Sigmoid colon (tissue), 7 donors: ENCODE measurements around the gene UBE3B. TPM values are rescaled to one million over a fixed set of nuclear protein-coding genes. Genes with fewer than 3 reads are reported as not detected.
A peak's percentile ranks its signal among the peaks of the same experiment; 100 is the strongest.

Experiments
- DNase-seq: peaks from one replicate; pipeline ENCODE4 v3.0.0-alpha.2; 2019
- H3K27ac ChIP-seq, 4 donors: fragments of 200-600 bp; sonication (generic); one replicate each; pipeline ENCODE4 v1.5.1; 2016 to 2019; ENCODE audit warnings: mild to moderate bottlenecking in 1 of 4
- H3K27me3 ChIP-seq, 3 donors: fragments of 200-600 bp; sonication (generic); one replicate each; pipeline ENCODE4 v1.5.1; 2019; ENCODE audit warnings: mild to moderate bottlenecking in 1 of 3
- H3K36me3 ChIP-seq, 4 donors: fragments of 200-600 bp; sonication (generic); one replicate each; pipeline ENCODE4 v1.5.1; 2016 to 2019
- H3K4me1 ChIP-seq, 4 donors: fragments of 200-600 bp; sonication (generic); one replicate each; pipeline ENCODE4 v1.5.1; 2017 to 2019
- H3K4me3 ChIP-seq, 4 donors: fragments of 200-600 bp; sonication (generic); one replicate each; pipeline ENCODE4 v1.5.1; 2017 to 2019; ENCODE audit warnings: mild to moderate bottlenecking in 2 of 4, moderate library complexity in 1 of 4
- H3K9me3 ChIP-seq, 4 donors: fragments of 200-600 bp in 3 of 4; sonication (generic) in 3 of 4; one replicate each; pipeline versions ENCODE4 v1.5.1 to v1.6.1; 2013 to 2019
- EP300 ChIP-seq, 4 donors: sonication (generic); formaldehyde crosslinking; IDR thresholded peaks; one replicate each; pipeline ENCODE4 v1.6.1; 2017; ENCODE audit warnings: antibody characterized with exemption in 4 of 4
- POLR2A ChIP-seq, 2 donors: fragments of 450-650 bp; IDR thresholded peaks; one replicate each; pipeline ENCODE4 v1.6.1; 2016; ENCODE audit warnings: antibody characterized with exemption in 2 of 2, mild to moderate bottlenecking in 2 of 2, moderate library complexity in 2 of 2
- POLR2AphosphoS5 ChIP-seq, 4 donors: sonication (generic); formaldehyde crosslinking; IDR thresholded peaks; one replicate each; pipeline ENCODE4 v1.6.1; 2017; ENCODE audit warnings: antibody characterized with exemption in 4 of 4
- WGBS, 2 donors: extraction: QIAGEN DNeasy Blood & Tissue Kit; methylation state at CpG; one replicate each; pipeline ENCODE4 v1.1.7; 2013; 5-methylcytosine and 5-hydroxymethylcytosine counted together
- intact Hi-C: fragments of 100-400 bp; cut with DNase I; formaldehyde crosslinking; loops from one replicate; pipeline ENCODE4 v1.15.1; 2023
- polyA plus RNA-seq, 3 donors: library from polyadenylated mRNA; stranded (reverse); fragments of 200-250 nt; gene quantifications; one replicate each; pipeline ENCODE4 v1.2.3, GENCODE V29; 2013
- total RNA-seq, 4 donors: library from RNA; depleted of rRNA; stranded (reverse); fragments of >200 nt; gene quantifications; one replicate each; pipeline ENCODE4 v1.1.0, GENCODE V29; 2016
- TF ChIP-seq, protein P1 (sequence below), 4 experiments: fragments of 450-650 bp in 3 of 4; fragments of 200-600 bp in 1 of 4; IDR thresholded peaks; one replicate each; pipeline ENCODE4 v1.5.1; 2016 to 2019; ENCODE audit warnings: antibody characterized with exemption in 4 of 4, mild to moderate bottlenecking in 3 of 4, moderate library complexity in 2 of 4
- donor health status: healthy with polysubstance abuse.
- donor health status: Bipolar disorder and iron deficiency.
- donor health status: healthy.

UBE3B gene
- total and polyA plus RNA-seq, 7 donors = 15.3 to 67.7 (median 48.4) TPM

DNA sequence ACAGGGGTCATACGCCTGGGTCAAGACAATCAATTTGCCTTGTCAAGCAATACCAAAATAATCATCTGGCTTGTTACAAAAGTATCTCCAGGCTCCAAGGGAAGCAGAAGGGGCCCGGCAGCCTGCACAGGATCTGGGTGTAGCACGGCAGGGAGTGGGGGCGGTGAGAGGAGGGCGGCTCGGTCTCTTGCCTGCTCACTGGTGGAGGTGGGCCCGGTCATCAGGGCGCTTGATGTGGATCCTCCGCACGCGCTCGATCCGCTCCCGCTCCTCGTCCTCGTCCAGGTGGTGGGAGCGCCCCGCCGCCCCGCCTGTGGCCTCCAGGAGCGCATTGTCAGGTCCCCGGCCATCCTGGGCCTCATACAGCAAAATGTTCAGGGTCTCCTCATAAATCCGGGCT is 26.0 kb upstream of the UBE3B start:
- no peak overlapping the region for H3K4me3 ChIP-seq
- TF ChIP-seq EP300 (IDR thresholded peaks at IDR 0.05) = no peak
- no peak for TF ChIP-seq POLR2AphosphoS5 (IDR thresholded peaks at IDR 0.05)
- peaks cover 0 to 75% (median 64%) of the 10 kb centered on the region in 4 donors for H3K4me1 ChIP-seq
- no peaks in the 10 kb centered on the region for H3K27me3 ChIP-seq
- peak overlapping the region; percentile 25 to 98 (median 80) for H3K27ac ChIP-seq
- no peak for DNase-seq
- WGBS, 2 donors = 93 to 95% methylated on average over 23 of the region's 23 CpGs
- no peaks in the 10 kb centered on the region for H3K9me3 ChIP-seq
- H3K36me3 ChIP-seq = peaks cover 7 to 82% (median 43%) of the 10 kb centered on the region in 4 donors
- intact Hi-C loops = no loop called here

DNA sequence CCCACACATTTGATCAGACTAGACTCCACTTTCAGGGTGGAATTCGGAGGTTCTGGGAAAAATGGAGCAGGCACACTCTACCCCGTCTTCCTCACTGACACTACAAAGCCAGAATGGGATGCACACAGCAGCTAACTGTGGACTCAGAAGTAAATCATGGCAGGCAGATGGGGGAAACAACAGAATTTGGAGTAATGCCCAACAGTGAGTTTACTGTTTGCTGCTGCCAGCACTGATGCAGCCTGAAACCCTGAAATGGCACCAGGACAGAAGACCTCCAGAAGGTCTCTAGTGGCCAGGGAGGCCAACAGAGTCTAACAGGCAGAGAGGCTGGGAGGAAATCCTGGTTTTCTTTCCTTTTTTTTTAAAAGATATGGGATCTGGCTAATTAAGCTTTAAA is 24.9 kb upstream of the UBE3B start:
- peaks cover 7 to 82% (median 50%) of the 10 kb centered on the region in 4 donors for H3K36me3 ChIP-seq
- 93 to 95% methylated on average over 2 of the region's 2 CpGs for WGBS, 2 donors

DNA sequence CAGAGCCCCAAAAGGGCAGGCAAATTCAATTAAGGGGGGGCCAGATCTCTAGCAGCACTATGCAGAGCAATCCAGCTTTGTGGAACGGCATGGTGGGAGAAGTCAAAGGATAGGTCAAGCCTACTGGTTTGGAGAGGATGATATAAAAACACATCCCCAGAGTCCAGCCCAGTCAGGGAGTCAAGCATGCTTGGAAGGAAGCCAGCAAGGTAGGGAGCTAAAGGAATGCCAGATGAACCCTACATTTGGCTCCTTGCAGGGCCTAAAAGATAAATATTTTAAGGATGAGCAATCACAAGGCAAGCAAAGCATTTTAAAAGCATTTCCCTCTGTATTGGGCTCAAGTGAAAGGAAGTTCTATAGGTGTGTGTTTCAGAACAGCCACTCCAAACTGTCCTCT is 21.7 kb upstream of the UBE3B start:
- no peak overlapping the region for H3K4me3 ChIP-seq
- TF ChIP-seq POLR2AphosphoS5 (IDR thresholded peaks at IDR 0.05) = no peak
- no peak for TF ChIP-seq POLR2A (IDR thresholded peaks at IDR 0.05)
- no peak for TF ChIP-seq EP300 (IDR thresholded peaks at IDR 0.05)
- TF ChIP-seq, protein P1, sequence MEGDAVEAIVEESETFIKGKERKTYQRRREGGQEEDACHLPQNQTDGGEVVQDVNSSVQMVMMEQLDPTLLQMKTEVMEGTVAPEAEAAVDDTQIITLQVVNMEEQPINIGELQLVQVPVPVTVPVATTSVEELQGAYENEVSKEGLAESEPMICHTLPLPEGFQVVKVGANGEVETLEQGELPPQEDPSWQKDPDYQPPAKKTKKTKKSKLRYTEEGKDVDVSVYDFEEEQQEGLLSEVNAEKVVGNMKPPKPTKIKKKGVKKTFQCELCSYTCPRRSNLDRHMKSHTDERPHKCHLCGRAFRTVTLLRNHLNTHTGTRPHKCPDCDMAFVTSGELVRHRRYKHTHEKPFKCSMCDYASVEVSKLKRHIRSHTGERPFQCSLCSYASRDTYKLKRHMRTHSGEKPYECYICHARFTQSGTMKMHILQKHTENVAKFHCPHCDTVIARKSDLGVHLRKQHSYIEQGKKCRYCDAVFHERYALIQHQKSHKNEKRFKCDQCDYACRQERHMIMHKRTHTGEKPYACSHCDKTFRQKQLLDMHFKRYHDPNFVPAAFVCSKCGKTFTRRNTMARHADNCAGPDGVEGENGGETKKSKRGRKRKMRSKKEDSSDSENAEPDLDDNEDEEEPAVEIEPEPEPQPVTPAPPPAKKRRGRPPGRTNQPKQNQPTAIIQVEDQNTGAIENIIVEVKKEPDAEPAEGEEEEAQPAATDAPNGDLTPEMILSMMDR (IDR thresholded peaks at IDR 0.05) = no peak
- H3K27me3 ChIP-seq = no peaks in the 10 kb centered on the region
- peak overlapping the region; percentile 92 to 98 (median 96) for H3K27ac ChIP-seq
- H3K4me1 ChIP-seq = peaks cover 0 to 91% (median 81%) of the 10 kb centered on the region in 4 donors
- WGBS, 2 donors = 91 to 94% methylated on average over 1 of the region's 1 CpG
- DNase-seq = no peak
- intact Hi-C loops = no loop called here
- H3K9me3 ChIP-seq = no peaks in the 10 kb centered on the region
- peaks cover 6 to 75% (median 50%) of the 10 kb centered on the region in 4 donors for H3K36me3 ChIP-seq

More for the DNA sequence above, 24.9 kb upstream of the UBE3B start:
- H3K9me3 ChIP-seq = no peaks in the 10 kb centered on the region
- no peaks in the 10 kb centered on the region for H3K27me3 ChIP-seq
- intact Hi-C loops = no loop called here
- H3K4me3 ChIP-seq = no peak overlapping the region
- peak overlapping the region in 3 of 4 donors; percentile 65 to 98 (median 94) for H3K27ac ChIP-seq
- TF ChIP-seq POLR2AphosphoS5 (IDR thresholded peaks at IDR 0.05) = peak in 1 of 4 donors; percentile 35
- TF ChIP-seq, protein P1 (IDR thresholded peaks at IDR 0.05) = no peak
- DNase-seq = no peak
- H3K4me1 ChIP-seq = peaks cover 0 to 85% (median 73%) of the 10 kb centered on the region in 4 donors

DNA sequence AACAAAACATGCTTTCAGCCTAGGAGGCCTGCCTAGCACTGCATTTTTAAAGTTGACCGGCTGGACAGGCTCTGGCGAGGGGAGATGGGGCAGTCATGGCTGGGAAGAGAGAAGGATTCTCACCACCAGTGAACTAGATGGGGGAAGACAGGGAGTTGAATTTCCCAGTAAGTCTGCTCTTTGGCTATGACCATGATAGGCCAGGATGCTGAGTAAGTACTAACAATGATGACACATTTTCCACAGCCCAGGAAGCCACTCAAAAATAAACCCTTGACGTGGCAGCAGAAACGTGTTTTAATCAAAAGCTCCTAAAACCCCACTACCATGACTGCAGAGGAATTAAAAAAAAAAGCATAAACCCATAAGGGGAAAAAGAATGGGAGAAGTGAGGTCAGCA is 19.3 kb upstream of the UBE3B start:
- 80 to 82% methylated on average over 4 of the region's 4 CpGs for WGBS, 2 donors
- Histone ChIP-seq H3K36me3 (peaks cover 0 to 51% (median 42%) of the 10 kb centered on the region in 4 donors), H3K27ac (peak overlapping the region; percentile 92 to 98 (median 96)), H3K4me1 (peaks cover 0 to 92% (median 82%) of the 10 kb centered on the region in 4 donors), H3K27me3 (no peaks in the 10 kb centered on the region), H3K9me3 (no peaks in the 10 kb centered on the region), H3K4me3 (no peak overlapping the region)
- intact Hi-C loops = no loop called here
- peak in 1 of 4 donors; percentile 35 for TF ChIP-seq POLR2AphosphoS5 (IDR thresholded peaks at IDR 0.05)
- TF ChIP-seq, protein P1 (IDR thresholded peaks at IDR 0.05) = no peak
- no peak for DNase-seq

DNA sequence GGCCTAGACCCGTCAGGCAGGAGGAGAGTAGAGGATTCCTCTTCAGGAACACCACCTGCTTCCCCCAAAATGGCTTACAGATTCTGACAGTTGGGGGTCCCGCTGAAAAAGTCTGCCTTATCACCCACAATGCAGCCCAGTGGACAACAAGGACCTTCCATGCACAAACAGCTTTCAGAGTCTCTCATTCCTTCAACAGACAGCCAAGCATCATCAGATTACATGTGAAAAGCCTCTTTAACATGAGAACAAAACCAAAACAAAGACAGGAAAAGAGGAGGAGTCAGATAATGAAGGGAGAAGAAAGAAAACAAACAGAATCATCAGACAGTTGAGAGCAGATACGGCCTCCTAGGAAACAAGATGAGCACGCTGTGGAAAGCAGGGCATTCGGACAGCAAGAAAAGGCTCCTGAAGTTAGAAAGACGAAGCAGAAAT is 18.6 kb upstream of the UBE3B start:
- Histone ChIP-seq H3K27ac (peak overlapping the region; percentile 92 to 98 (median 96)), H3K4me1 (peaks cover 0 to 96% (median 87%) of the 10 kb centered on the region in 4 donors), H3K36me3 (peaks cover 0 to 44% (median 34%) of the 10 kb centered on the region in 4 donors), H3K9me3 (no peaks in the 10 kb centered on the region), H3K4me3 (no peak overlapping the region), H3K27me3 (no peaks in the 10 kb centered on the region)
- intact Hi-C loops = no loop called here
- no peak for TF ChIP-seq EP300 (IDR thresholded peaks at IDR 0.05)
- no peak for TF ChIP-seq POLR2A (IDR thresholded peaks at IDR 0.05)
- no peak for TF ChIP-seq POLR2AphosphoS5 (IDR thresholded peaks at IDR 0.05)
- TF ChIP-seq, protein P1 (IDR thresholded peaks at IDR 0.05) = no peak
- WGBS, 2 donors = 75 to 84% methylated on average over 6 of the region's 6 CpGs
- DNase-seq = no peak
